Breast epithelium (tissue), 3 donors: ENCODE results near the gene PUS7.

Experiments
- POLR2A ChIP-seq: fragments of 450-650 bp; IDR thresholded peaks from one replicate; pipeline ENCODE4 v1.6.1; 2016; ENCODE audit warnings: antibody characterized with exemption, mild to moderate bottlenecking, moderate library complexity
- POLR2AphosphoS5 ChIP-seq, 3 donors: sonication (generic); formaldehyde crosslinking; IDR thresholded peaks; one replicate each; pipeline ENCODE4 v1.6.1; 2017; ENCODE audit warnings: antibody characterized with exemption in 3 of 3
- TF ChIP-seq, protein P1 (sequence below), 3 donors: fragments of 450-650 bp; IDR thresholded peaks; one replicate each; pipeline ENCODE4 v1.5.1; 2016 to 2017; ENCODE audit warnings: antibody characterized with exemption in 3 of 3, mild to moderate bottlenecking in 3 of 3, moderate library complexity in 3 of 3

DNA sequence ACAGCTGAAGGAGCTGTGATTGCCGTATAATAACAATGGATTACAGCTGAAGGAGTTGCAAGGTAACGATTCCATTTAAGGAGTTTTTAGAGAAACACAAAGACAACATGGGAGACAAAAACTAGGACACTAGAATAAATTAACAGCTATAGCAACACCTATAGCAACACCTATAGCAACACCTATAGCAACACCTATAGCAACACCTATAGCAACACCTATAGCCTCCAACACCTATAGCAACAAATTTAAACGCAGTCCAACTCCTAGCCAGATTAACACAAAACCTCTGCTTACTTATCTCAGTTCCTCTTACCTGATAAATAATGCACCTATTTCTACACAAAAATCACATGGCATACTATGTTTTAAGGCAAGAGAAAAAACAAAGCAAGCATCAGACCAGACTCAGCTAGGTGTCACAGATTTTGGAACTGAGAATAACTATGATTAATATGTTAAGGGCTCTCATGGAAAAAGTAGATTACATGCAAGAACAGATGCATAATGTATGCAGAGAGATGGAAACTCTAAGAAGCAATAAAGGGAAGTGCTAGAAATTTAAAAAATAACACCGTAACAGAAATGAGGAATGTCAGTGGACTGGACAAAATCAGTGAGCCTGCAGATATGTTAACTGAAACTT lies 77.6 kb downstream of the PUS7 start:
- no peak for TF ChIP-seq POLR2A
- TF ChIP-seq, protein P1, sequence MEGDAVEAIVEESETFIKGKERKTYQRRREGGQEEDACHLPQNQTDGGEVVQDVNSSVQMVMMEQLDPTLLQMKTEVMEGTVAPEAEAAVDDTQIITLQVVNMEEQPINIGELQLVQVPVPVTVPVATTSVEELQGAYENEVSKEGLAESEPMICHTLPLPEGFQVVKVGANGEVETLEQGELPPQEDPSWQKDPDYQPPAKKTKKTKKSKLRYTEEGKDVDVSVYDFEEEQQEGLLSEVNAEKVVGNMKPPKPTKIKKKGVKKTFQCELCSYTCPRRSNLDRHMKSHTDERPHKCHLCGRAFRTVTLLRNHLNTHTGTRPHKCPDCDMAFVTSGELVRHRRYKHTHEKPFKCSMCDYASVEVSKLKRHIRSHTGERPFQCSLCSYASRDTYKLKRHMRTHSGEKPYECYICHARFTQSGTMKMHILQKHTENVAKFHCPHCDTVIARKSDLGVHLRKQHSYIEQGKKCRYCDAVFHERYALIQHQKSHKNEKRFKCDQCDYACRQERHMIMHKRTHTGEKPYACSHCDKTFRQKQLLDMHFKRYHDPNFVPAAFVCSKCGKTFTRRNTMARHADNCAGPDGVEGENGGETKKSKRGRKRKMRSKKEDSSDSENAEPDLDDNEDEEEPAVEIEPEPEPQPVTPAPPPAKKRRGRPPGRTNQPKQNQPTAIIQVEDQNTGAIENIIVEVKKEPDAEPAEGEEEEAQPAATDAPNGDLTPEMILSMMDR (IDR thresholded peaks at IDR 0.05), result no peak
- no peak for TF ChIP-seq POLR2AphosphoS5 (IDR thresholded peaks at IDR 0.05)
